MM.1S (cell line): Measurements from ENCODE around the gene NUDT16.
A peak's percentile ranks its signal among the peaks of the same experiment; 100 is the strongest.

ENCODE experiments used
- DNase-seq: peaks from one replicate; pipeline ENCODE4 v3.0.0-alpha.2; 2015
- H2AFZ ChIP-seq: fragments of 300-600 bp; sonication (generic); 2 replicates; pipeline ENCODE4 v1.6.0; 2016; ENCODE audit warnings: antibody characterized with exemption, low read length
- H3F3A ChIP-seq: fragments of 300-600 bp; sonication (generic); 2 replicates; pipeline ENCODE4 v1.6.1; 2016; ENCODE audit warnings: mild to moderate bottlenecking, antibody characterized with exemption, low read length, moderate library complexity, mixed read lengths; ENCODE audit not compliant: insufficient read depth
- H3K27ac ChIP-seq: fragments of 300-600 bp; sonication (generic); 2 replicates; pipeline ENCODE4 v1.5.1; 2016; ENCODE audit warnings: mild to moderate bottlenecking, low read length
- H3K27me3 ChIP-seq: fragments of 300-600 bp; sonication (generic); replicated peaks from 2 replicates; pipeline ENCODE4 v1.6.0; 2016; ENCODE audit warnings: low read length; ENCODE audit not compliant: insufficient read depth
- H3K36me3 ChIP-seq: fragments of 300-600 bp; sonication (generic); replicated peaks from 2 replicates; pipeline ENCODE4 v1.6.1; 2016; ENCODE audit warnings: mild to moderate bottlenecking, low read length, mixed read lengths; ENCODE audit not compliant: insufficient read depth
- H3K4me1 ChIP-seq: fragments of 300-600 bp; sonication (generic); 2 replicates; pipeline ENCODE4 v1.6.1; 2016; ENCODE audit warnings: low read length, mixed read lengths
- H3K4me2 ChIP-seq: fragments of 300-600 bp; sonication (generic); 2 replicates; pipeline ENCODE4 v1.6.0; 2016; ENCODE audit warnings: low read depth, low read length
- H3K4me3 ChIP-seq: fragments of 300-600 bp; sonication (generic); 2 replicates; pipeline ENCODE4 v1.5.1; 2016; ENCODE audit warnings: low read length, mixed read lengths
- H3K79me2 ChIP-seq: fragments of 300-600 bp; sonication (generic); 2 replicates; pipeline ENCODE4 v1.6.1; 2016; ENCODE audit warnings: mixed run types, low read length, mixed read lengths
- H3K9ac ChIP-seq: fragments of 300-600 bp; sonication (generic); 2 replicates; pipeline ENCODE4 v1.6.1; 2016; ENCODE audit warnings: low read length, mixed read lengths
- H3K9me2 ChIP-seq: fragments of 300-600 bp; sonication (generic); replicated peaks from 2 replicates; pipeline ENCODE4 v1.6.1; 2016; ENCODE audit warnings: mild to moderate bottlenecking, low read length, mixed read lengths; ENCODE audit not compliant: insufficient read depth
- H3K9me3 ChIP-seq: fragments of 300-600 bp; sonication (generic); replicated peaks from 2 replicates; pipeline ENCODE4 v1.6.1; 2016; ENCODE audit warnings: mild to moderate bottlenecking, low read length, mixed read lengths; ENCODE audit not compliant: insufficient read depth
- H4K20me1 ChIP-seq: fragments of 300-600 bp; sonication (generic); 2 replicates; pipeline ENCODE4 v1.6.1; 2016; ENCODE audit warnings: mild to moderate bottlenecking, low read length, moderate library complexity, mixed read lengths; ENCODE audit not compliant: insufficient read depth
- EZH2 ChIP-seq: fragments of 300-600 bp; sonication (generic); optimal IDR thresholded peaks from 2 replicates; pipeline ENCODE3; 2017; ENCODE audit warnings: low read depth, mild to moderate bottlenecking, antibody characterized with exemption, low read length, mixed read lengths
- EZH2phosphoT487 ChIP-seq: fragments of 300-600 bp; sonication (generic); IDR thresholded peaks from 2 replicates; pipeline ENCODE4 v1.6.1; 2018; ENCODE audit warnings: antibody characterized with exemption, low read length
- TF ChIP-seq, protein P1 (sequence below): fragments of 300-600 bp; sonication (generic); IDR thresholded peaks from 2 replicates; pipeline ENCODE4 v1.5.1; 2016; ENCODE audit warnings: antibody characterized with exemption, low read length, mixed read lengths

The NUDT16 gene

DNA sequence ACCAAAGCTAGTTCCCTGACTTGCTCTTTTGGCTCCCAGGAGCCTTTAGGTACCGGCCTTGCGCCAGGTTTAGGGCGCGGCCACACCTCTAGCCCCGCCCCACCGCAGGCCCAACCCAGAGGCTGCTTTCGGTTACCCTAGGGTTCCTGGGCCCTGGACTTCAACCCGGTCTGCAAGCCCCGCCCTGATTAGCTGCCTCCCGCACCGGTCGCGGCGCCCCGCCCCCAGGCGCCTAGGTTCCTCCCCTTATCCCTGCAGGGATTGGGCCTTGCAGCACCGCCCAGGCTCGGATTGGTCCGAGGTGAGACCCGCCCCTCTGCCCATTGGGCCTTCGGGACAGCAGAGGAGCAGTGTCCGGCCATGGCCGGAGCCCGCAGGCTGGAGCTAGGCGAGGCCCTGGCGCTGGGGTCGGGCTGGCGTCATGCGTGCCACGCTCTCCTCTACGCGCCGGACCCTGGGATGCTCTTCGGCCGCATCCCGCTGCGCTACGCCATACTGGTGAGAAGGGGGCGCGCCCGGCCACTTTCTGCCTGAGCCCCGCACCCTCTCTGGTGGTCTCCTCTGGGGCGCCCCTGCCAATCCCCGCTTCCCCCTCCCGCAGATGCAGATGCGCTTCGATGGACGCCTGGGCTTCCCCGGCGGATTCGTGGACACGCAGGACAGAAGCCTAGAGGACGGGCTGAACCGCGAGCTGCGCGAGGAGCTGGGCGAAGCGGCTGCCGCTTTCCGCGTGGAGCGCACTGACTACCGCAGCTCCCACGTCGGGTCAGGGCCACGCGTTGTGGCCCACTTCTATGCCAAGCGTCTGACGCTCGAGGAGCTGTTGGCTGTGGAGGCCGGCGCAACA is at the start of gene NUDT16:
NUDT16 (plus strand) TSS at position 330 of the 847 bp plus-strand sequence; CDS start at position 361, 31 bp downstream.
- Histone ChIP-seq H3K9ac (peak within 1 kb of the TSS; percentile 84), H4K20me1 (no peaks in the 10 kb centered on the region), H3K36me3 (no peaks in the 10 kb centered on the region), H3K27me3 (no peaks in the 10 kb centered on the region), H3K27ac (peak within 1 kb of the TSS; percentile 36; the same call in 1 of the 2 replicates), H3K4me3 (peak within 1 kb of the TSS; percentile 86), H3K9me3 (no peaks in the 10 kb centered on the region), H3K4me1 (peaks cover 17% of the 10 kb centered on the region), H3K9me2 (no peaks in the 10 kb centered on the region), H2AFZ (peak within 1 kb of the TSS; percentile 91), H3K79me2 (peaks cover 17% of the 10 kb centered on the region), H3F3A (0 out of 2 replicates have a peak, but pooled peaks cover 7% of the 10 kb centered on the region), H3K4me2 (peak within 1 kb of the TSS; percentile 84)
- DNase-seq: peak; percentile 99
- TF ChIP-seq EZH2 (no peak), EZH2phosphoT487 (no peak)
- TF ChIP-seq, protein P1, sequence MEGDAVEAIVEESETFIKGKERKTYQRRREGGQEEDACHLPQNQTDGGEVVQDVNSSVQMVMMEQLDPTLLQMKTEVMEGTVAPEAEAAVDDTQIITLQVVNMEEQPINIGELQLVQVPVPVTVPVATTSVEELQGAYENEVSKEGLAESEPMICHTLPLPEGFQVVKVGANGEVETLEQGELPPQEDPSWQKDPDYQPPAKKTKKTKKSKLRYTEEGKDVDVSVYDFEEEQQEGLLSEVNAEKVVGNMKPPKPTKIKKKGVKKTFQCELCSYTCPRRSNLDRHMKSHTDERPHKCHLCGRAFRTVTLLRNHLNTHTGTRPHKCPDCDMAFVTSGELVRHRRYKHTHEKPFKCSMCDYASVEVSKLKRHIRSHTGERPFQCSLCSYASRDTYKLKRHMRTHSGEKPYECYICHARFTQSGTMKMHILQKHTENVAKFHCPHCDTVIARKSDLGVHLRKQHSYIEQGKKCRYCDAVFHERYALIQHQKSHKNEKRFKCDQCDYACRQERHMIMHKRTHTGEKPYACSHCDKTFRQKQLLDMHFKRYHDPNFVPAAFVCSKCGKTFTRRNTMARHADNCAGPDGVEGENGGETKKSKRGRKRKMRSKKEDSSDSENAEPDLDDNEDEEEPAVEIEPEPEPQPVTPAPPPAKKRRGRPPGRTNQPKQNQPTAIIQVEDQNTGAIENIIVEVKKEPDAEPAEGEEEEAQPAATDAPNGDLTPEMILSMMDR: no peak

DNA sequence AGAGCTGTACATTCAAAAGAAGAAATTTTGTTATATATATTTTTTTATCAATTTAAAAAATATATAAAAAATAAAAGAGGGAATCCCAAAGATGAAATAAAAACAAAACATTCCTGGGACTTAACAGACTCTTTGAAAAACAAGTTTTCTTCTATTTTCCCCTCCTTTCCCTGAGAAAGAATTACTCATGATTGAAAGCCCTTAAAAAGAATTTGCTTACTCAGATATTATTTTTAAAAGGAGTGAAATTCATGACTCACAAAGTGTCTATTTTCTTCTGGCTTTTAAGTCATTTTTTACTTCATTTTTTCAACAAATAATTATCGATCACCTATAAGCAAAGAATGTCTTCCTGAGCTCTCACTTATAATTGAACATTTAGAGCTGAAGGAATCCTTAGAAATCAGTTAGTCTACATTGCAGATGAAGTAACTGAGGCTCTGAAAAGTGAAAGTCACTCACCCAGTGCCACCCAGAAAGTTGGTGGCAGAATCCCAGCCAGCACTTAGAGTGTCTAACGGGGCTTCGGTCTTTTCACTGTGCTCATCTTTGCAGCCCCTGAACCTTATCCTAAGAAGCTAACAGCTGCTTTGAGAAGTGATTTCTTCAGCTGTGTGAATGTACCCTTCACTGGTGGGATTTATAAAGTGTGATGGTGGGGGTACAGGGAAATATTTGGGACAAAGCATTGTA is 42.5 kb upstream of the NUDT16 start:
- no peaks in the 10 kb centered on the region for H3K36me3 ChIP-seq
- DNase-seq: no peak
- no peak overlapping the region for H2AFZ ChIP-seq
- H3K9ac ChIP-seq: no peak overlapping the region
- H3K9me3 ChIP-seq: no peaks in the 10 kb centered on the region
- H3K79me2 ChIP-seq: no peaks in the 10 kb centered on the region
- no peaks in the 10 kb centered on the region for H3K4me1 ChIP-seq
- no peaks in the 10 kb centered on the region for H3K9me2 ChIP-seq
- no peaks in the 10 kb centered on the region for H4K20me1 ChIP-seq
- no peak overlapping the region for H3K4me2 ChIP-seq
- no peak overlapping the region for H3K27ac ChIP-seq
- no peak overlapping the region for H3K4me3 ChIP-seq
- TF ChIP-seq EZH2phosphoT487: no peak
- TF ChIP-seq, protein P1: no peak
- TF ChIP-seq EZH2: no peak
- H3F3A ChIP-seq: no peaks in the 10 kb centered on the region
- H3K27me3 ChIP-seq: no peaks in the 10 kb centered on the region

DNA sequence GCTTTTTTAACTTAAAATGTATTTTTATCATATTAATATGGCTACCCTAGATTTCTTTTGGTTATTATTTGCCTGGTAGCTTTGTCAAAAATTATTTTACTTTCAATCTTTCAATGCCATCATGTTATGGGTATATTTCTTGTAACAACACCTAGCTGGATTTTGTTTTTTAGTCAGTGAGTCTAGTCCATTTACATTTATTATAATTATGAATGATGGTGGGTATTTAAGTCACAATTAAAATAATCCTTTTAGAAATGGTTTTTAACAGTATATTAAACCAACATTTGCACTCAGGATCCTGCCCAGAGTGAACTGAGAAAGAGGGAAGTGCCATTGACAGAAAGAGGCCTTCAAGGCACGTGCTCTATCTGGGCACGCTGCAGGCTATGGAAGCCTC is 39.8 kb upstream of the NUDT16 start:
- H3K9me2 ChIP-seq: no peaks in the 10 kb centered on the region
- no peak overlapping the region for H2AFZ ChIP-seq
- H3K27ac ChIP-seq: no peak overlapping the region
- TF ChIP-seq, protein P1: no peak
- TF ChIP-seq EZH2: no peak
- TF ChIP-seq EZH2phosphoT487: no peak
- no peaks in the 10 kb centered on the region for H3K79me2 ChIP-seq
- H3K4me2 ChIP-seq: no peak overlapping the region
- no peaks in the 10 kb centered on the region for H3K9me3 ChIP-seq
- H3K9ac ChIP-seq: no peak overlapping the region
- no peaks in the 10 kb centered on the region for H3K4me1 ChIP-seq
- no peaks in the 10 kb centered on the region for H4K20me1 ChIP-seq
- no peak overlapping the region for H3K4me3 ChIP-seq
- no peaks in the 10 kb centered on the region for H3K36me3 ChIP-seq
- DNase-seq: no peak
- H3F3A ChIP-seq: no peaks in the 10 kb centered on the region
- H3K27me3 ChIP-seq: no peaks in the 10 kb centered on the region
